IPS-18a (cell line): ENCODE results near the gene MAML3.

Source experiments
- H3K27ac ChIP-seq: one replicate; pipeline ENCODE4 v1.5.1; 2013; ENCODE audit warnings: low read length
- H3K27me3 ChIP-seq: one replicate; pipeline ENCODE4 v1.6.1; 2013; ENCODE audit warnings: mild to moderate bottlenecking, low read length; ENCODE audit not compliant: control insufficient read depth, insufficient read depth
- H3K36me3 ChIP-seq: one replicate; pipeline ENCODE4 v1.6.1; 2013; ENCODE audit warnings: low read depth, low read length; ENCODE audit not compliant: control insufficient read depth
- H3K4me1 ChIP-seq: one replicate; pipeline ENCODE4 v1.6.1; 2013; ENCODE audit warnings: low read depth, low read length; ENCODE audit not compliant: control insufficient read depth
- H3K4me3 ChIP-seq: one replicate; pipeline ENCODE4 v1.5.1; 2013; ENCODE audit warnings: low read length
- H3K9ac ChIP-seq: one replicate; pipeline ENCODE4 v1.6.1; 2013; ENCODE audit warnings: mild to moderate bottlenecking, low read length, moderate library complexity
- H3K9me3 ChIP-seq: one replicate; pipeline ENCODE4 v1.6.1; 2013; ENCODE audit warnings: low read depth, low read length; ENCODE audit not compliant: control insufficient read depth

The MAML3 gene

DNA sequence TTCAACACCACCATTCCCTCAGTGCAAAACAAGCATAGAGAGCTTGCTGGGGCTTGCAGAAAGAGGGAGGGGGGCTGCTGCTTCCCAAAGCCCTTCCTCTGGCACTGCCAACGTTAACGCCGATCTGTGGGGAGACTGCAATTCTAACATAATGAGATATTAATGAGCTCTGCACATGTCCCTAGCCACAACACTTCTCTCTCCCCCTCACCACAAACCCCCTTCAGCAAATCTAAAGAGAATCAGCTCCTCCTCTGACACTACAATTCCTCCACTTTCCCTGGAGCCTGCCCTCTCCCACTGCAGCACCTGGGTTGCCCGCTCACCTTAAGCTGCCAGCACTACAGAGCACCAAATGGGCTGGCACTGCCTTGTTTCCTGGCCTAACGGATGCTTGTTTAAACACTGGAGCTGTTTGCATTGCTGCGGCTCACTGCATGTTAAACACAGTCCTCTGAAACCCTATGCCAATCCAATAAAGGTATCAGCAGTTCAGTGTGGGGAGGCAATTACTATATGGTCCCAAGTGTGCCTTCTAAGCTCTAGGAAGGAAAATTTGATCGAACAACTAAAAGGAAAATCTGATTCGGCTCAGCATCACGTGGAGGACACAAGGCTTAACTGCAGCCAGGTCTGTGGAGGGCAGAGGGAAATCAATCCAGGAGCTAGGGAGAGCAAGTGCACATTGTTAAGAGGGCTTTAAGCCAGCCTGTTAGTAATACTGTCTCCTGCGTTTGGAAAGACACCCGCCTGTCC, 232.4 kb downstream of the MAML3 start:
- no peaks in the 10 kb centered on the region for H3K9me3 ChIP-seq

DNA sequence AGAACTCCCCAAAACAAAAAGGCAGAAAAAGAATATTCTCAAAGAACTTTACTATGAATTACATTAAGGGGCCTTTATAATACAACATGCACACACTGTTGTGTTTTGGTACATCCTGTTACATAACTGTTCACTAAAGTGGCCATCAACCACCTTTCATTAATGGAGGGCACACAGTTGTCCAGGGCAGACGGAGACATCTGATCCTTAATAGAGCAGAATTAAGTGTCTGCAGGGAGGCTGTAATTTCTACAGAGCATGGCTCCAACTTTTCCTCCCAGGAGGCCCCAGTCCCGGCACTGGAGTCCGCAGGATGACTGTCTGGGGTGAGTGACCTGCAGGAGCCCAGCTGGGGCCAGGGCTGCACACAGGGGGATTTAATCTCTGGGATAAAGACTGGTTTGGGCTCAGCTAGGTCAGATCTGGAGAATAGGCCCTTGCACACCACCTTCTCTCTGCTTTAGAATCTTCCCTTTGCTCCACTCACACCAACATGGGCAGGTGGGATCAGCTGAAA, 233.4 kb downstream of the MAML3 start:
- Histone ChIP-seq H3K27ac (no peak overlapping the region), H3K4me3 (no peak overlapping the region), H3K27me3 (peaks cover 3% of the 10 kb centered on the region), H3K9me3 (no peaks in the 10 kb centered on the region), H3K9ac (no peak overlapping the region), H3K4me1 (peaks cover 23% of the 10 kb centered on the region), H3K36me3 (no peaks in the 10 kb centered on the region)

More for the DNA sequence above, 232.4 kb downstream of the MAML3 start:
- Histone ChIP-seq H3K27ac (no peak overlapping the region), H3K4me3 (no peak overlapping the region), H3K36me3 (no peaks in the 10 kb centered on the region), H3K27me3 (peaks cover 3% of the 10 kb centered on the region), H3K9ac (no peak overlapping the region), H3K4me1 (peaks cover 18% of the 10 kb centered on the region)

DNA sequence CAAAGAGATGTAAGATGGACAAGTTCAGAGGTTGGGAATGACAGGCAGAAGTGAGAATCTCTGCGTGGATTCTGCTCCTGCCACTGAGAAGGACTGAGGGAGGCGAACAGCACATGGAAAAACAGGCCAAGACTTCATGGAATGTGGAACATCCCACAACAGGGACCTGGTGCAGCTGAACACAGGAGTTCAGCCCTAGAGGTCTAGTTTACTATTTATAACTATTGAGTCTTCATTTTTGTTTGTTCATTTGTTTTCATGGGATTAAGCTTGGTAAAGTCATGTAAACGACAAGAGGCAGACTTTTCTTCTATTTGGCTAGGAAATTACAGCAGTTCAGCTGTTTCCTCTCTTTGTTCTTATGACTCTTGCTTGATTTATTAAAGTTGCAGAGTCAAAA, 234.5 kb downstream of the MAML3 start:
- Histone ChIP-seq H3K9me3 (no peaks in the 10 kb centered on the region), H3K4me1 (peaks cover 23% of the 10 kb centered on the region), H3K36me3 (no peaks in the 10 kb centered on the region), H3K9ac (no peak overlapping the region), H3K27ac (no peak overlapping the region), H3K27me3 (peaks cover 3% of the 10 kb centered on the region), H3K4me3 (no peak overlapping the region)

DNA sequence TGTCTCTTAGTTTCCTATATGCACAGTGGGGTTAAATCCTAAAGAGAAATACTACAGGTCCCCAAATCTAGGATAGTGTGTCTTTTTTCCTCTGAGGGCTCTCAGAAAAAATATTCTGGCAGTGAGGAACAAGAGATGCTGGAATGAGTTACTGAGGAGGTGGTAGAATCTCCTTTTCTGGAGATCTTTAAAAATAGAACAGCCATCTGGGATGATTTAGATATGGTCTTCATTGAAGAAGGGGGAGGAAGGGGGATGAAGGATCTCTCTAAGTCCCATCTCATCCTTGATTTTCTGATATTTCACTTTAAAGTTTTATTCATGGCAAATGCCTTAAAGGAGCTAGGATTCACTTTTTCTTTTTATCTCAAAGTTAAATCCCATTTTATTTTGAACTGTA, 235.0 kb downstream of the MAML3 start:
- Histone ChIP-seq H3K4me3 (no peak overlapping the region), H3K9ac (no peak overlapping the region), H3K27ac (no peak overlapping the region), H3K4me1 (peaks cover 23% of the 10 kb centered on the region), H3K27me3 (peaks cover 3% of the 10 kb centered on the region), H3K36me3 (no peaks in the 10 kb centered on the region), H3K9me3 (no peaks in the 10 kb centered on the region)

GRCh38 chr4:139918591-139918990, 235.4 kb downstream of the MAML3 start:
- Histone ChIP-seq H3K9ac (no peak overlapping the region), H3K36me3 (no peaks in the 10 kb centered on the region), H3K4me3 (no peak overlapping the region), H3K27ac (no peak overlapping the region), H3K27me3 (peaks cover 3% of the 10 kb centered on the region), H3K4me1 (peaks cover 23% of the 10 kb centered on the region), H3K9me3 (no peaks in the 10 kb centered on the region)

GRCh38 chr4:139917896-139918295, 236.1 kb downstream of the MAML3 start:
- H3K36me3 ChIP-seq, result no peaks in the 10 kb centered on the region
- peaks cover 3% of the 10 kb centered on the region for H3K27me3 ChIP-seq
- H3K27ac ChIP-seq, result no peak overlapping the region

GRCh38 chr4:139916041-139916440, 237.9 kb downstream of the MAML3 start:
- peaks cover 10% of the 10 kb centered on the region for H3K4me1 ChIP-seq

More at GRCh38 chr4:139917896-139918295, 236.1 kb downstream of the MAML3 start:
- no peaks in the 10 kb centered on the region for H3K9me3 ChIP-seq
- H3K4me3 ChIP-seq, result no peak overlapping the region
- no peak overlapping the region for H3K9ac ChIP-seq
- peaks cover 23% of the 10 kb centered on the region for H3K4me1 ChIP-seq

GRCh38 chr4:139915037-139915436, 238.9 kb downstream of the MAML3 start:
- Histone ChIP-seq H3K36me3 (no peaks in the 10 kb centered on the region), H3K4me3 (no peak overlapping the region), H3K4me1 (peaks cover 5% of the 10 kb centered on the region), H3K9me3 (no peaks in the 10 kb centered on the region), H3K27me3 (no peaks in the 10 kb centered on the region), H3K9ac (no peak overlapping the region), H3K27ac (no peak overlapping the region)

More at GRCh38 chr4:139916041-139916440, 237.9 kb downstream of the MAML3 start:
- no peaks in the 10 kb centered on the region for H3K36me3 ChIP-seq
- no peak overlapping the region for H3K27ac ChIP-seq
- H3K9me3 ChIP-seq, result no peaks in the 10 kb centered on the region
- no peak overlapping the region for H3K9ac ChIP-seq
- H3K4me3 ChIP-seq, result no peak overlapping the region
- H3K27me3 ChIP-seq, result no peaks in the 10 kb centered on the region

DNA sequence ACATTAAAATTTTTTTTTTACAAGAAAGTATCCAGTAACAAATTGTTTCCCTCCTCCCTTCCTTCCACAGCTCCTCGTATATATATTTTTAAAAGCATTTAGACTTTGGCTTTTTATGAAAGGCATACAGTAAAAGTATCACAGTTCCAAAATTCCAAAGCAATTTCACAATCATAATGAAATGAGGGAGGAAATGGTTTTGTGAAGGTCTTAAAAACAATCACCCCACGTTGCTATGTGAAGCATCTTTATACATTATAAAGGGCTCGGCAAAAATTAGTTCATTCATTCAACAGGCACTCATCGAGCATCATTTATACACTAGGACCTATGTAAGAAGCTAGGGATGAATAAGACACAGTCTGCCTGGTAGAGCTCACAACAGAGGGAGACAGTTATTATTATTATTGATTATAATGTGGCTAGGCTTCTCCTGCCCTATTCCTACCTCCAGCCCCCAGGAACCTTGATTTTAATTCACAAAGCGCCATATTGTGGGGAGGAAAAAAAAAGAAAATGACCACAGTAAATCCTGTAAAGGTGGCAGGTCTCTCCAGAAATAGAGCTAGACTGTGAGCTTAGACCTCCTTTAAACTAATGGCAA, 239.9 kb downstream of the MAML3 start:
- no peak overlapping the region for H3K27ac ChIP-seq

DNA sequence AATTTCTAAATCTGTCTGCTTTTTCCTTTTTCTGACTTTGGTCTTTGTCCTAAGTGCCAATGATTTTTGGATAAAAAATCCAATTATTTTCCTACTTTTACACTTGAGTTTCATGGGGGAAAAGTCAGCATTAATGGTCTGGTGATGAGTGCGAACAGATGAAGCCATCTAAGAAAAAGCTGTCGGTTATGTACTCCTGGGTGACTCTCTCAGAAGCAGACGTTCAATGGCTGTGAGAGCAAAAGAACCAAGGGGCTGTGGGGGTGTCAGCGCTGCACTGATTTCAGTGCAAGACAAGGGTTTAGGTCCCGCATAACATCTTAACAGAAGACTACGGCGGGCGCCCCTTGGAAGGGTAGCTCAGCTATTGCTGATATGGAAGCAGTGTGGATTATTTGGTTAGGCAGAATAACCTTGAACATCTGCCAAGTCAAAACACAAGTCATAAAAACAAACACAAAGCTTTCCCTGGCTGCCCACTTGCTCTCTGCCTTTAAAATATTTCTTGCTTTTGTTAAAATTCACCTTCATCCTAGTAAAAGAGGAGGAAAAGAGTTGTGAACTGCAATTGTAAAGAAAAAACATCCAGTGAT, 240.5 kb downstream of the MAML3 start:
- peaks cover 5% of the 10 kb centered on the region for H3K4me1 ChIP-seq
- no peak overlapping the region for H3K27ac ChIP-seq
- no peaks in the 10 kb centered on the region for H3K36me3 ChIP-seq
- no peaks in the 10 kb centered on the region for H3K27me3 ChIP-seq
- H3K9me3 ChIP-seq, result no peaks in the 10 kb centered on the region
- H3K9ac ChIP-seq, result no peak overlapping the region
- H3K4me3 ChIP-seq, result no peak overlapping the region

More for the DNA sequence above, 239.9 kb downstream of the MAML3 start:
- Histone ChIP-seq H3K27me3 (no peaks in the 10 kb centered on the region), H3K36me3 (no peaks in the 10 kb centered on the region), H3K4me3 (no peak overlapping the region), H3K9ac (no peak overlapping the region), H3K9me3 (no peaks in the 10 kb centered on the region), H3K4me1 (peaks cover 5% of the 10 kb centered on the region)

- H3K4me1 ChIP-seq, result peaks cover 5% of the 10 kb centered on the region
- H3K27ac ChIP-seq, result no peak overlapping the region
- H3K4me3 ChIP-seq, result no peak overlapping the region
- H3K36me3 ChIP-seq, result no peaks in the 10 kb centered on the region
- H3K27me3 ChIP-seq, result no peaks in the 10 kb centered on the region
- H3K9ac ChIP-seq, result no peak overlapping the region
- H3K9me3 ChIP-seq, result no peaks in the 10 kb centered on the region
These were observed 241.5 kb downstream of the MAML3 start for GRCh38 chr4:139912445-139912844.
